ENCODE results near the gene DYNC1I1.

DNA sequence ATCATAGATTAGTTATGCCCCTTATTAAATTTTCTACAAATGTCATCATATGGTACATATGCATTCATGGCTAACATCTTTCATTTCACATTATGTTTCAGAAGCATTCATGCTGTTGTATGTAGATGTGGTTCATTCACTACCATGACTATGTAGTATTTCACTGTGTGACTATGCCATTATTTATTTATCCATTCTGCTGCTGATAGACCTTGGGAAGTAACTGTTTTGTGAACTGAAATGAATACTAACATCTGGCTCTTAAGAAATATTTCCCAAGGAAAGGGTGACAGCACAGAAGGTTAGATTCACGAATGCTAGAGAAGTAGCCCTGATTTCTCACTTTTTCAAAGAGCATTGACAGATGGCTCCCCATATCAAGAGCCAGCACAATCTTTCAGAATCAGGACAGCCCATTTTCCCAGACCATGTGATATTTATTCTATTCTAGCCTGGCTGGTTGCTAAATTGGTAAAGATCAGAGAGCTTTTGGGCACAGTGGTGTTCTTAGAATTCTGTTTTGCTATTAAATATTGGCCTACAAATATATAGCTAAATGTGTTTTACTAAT, 157.4 kb downstream of the DYNC1I1 start:
- TF ChIP-seq, protein P1, sequence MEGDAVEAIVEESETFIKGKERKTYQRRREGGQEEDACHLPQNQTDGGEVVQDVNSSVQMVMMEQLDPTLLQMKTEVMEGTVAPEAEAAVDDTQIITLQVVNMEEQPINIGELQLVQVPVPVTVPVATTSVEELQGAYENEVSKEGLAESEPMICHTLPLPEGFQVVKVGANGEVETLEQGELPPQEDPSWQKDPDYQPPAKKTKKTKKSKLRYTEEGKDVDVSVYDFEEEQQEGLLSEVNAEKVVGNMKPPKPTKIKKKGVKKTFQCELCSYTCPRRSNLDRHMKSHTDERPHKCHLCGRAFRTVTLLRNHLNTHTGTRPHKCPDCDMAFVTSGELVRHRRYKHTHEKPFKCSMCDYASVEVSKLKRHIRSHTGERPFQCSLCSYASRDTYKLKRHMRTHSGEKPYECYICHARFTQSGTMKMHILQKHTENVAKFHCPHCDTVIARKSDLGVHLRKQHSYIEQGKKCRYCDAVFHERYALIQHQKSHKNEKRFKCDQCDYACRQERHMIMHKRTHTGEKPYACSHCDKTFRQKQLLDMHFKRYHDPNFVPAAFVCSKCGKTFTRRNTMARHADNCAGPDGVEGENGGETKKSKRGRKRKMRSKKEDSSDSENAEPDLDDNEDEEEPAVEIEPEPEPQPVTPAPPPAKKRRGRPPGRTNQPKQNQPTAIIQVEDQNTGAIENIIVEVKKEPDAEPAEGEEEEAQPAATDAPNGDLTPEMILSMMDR (conservative IDR thresholded peaks at IDR 0.05 in 1 of 2, IDR thresholded peaks at IDR 0.05 in 1 of 2; ENCODE audit: low read depth in 1 of 2, low read length in 2 of 2), result no peak
- TF ChIP-seq EZH2 (IDR thresholded peaks at IDR 0.05; ENCODE audit: low read length, missing control alignments), result no peak

Data from fibroblast of lung (primary cell).